Astrocyte of the cerebellum (primary cell): ENCODE measurements around the gene CNPPD1.
A peak's percentile ranks its signal among the peaks of the same experiment; 100 is the strongest.

Experiments
- DNase-seq: peaks from one replicate; pipeline ENCODE4 v3.0.0-alpha.2; 2011; ENCODE audit warnings: low read depth
- H3K4me3 ChIP-seq: 2 replicates; pipeline ENCODE4 v1.5.1; 2011; ENCODE audit warnings: mild to moderate bottlenecking, low read depth, low read length, moderate library complexity
- in situ Hi-C: cut with HindIII; loops from 2 replicates; pipeline ENCODE4 v1.10.0; 2017; ENCODE audit warnings: low sequenced_read_pairs
- TF ChIP-seq, protein P1 (sequence below): IDR thresholded peaks from 2 replicates; pipeline ENCODE4 v1.5.1; 2012; ENCODE audit warnings: low read length, low read depth, moderate library complexity, mild to moderate bottlenecking; ENCODE audit errors: missing control alignments

CNPPD1 gene

DNA sequence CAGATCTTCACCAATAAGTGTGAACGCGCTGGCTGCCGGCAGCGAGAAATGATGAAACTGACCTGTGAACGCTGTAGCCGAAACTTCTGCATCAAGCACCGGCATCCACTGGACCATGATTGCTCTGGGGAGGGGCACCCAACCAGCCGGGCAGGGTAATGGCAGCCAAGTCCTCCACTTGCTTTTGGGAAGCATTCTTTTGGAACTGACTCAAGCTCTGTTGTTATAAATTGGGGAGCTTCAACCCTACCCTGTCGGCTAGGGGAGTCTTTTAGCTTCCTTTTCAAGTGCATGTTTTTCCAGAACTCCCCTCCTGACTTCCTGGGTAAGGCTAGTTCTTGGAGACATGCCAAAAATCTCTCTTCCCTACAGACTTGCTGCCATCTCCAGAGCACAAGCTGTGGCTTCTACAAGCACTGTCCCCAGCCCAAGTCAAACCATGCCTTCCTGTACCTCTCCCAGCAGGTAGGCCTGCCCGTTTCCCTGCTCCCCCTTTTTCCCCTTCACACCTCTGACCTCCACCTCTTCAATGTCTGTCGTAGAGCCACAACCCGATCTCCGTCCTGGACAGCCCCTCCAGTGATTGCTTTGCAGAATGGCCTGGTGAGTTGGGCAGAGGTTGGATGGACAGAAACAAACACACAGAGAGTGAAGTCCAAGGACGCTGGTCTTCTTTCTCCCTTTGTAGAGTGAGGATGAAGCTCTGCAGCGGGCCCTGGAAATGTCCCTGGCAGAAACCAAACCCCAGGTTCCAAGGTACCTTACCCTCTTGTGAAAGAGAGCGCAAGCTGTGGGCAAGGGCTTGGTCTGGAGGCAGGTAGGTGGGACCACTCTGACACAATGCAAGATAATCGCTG, 31.4 kb upstream of the CNPPD1 start:
- DNase-seq: no peak
- TF ChIP-seq, protein P1, sequence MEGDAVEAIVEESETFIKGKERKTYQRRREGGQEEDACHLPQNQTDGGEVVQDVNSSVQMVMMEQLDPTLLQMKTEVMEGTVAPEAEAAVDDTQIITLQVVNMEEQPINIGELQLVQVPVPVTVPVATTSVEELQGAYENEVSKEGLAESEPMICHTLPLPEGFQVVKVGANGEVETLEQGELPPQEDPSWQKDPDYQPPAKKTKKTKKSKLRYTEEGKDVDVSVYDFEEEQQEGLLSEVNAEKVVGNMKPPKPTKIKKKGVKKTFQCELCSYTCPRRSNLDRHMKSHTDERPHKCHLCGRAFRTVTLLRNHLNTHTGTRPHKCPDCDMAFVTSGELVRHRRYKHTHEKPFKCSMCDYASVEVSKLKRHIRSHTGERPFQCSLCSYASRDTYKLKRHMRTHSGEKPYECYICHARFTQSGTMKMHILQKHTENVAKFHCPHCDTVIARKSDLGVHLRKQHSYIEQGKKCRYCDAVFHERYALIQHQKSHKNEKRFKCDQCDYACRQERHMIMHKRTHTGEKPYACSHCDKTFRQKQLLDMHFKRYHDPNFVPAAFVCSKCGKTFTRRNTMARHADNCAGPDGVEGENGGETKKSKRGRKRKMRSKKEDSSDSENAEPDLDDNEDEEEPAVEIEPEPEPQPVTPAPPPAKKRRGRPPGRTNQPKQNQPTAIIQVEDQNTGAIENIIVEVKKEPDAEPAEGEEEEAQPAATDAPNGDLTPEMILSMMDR: no peak
- H3K4me3 ChIP-seq: peak overlapping the region; percentile 64
- in situ Hi-C loops: no loop called here

DNA sequence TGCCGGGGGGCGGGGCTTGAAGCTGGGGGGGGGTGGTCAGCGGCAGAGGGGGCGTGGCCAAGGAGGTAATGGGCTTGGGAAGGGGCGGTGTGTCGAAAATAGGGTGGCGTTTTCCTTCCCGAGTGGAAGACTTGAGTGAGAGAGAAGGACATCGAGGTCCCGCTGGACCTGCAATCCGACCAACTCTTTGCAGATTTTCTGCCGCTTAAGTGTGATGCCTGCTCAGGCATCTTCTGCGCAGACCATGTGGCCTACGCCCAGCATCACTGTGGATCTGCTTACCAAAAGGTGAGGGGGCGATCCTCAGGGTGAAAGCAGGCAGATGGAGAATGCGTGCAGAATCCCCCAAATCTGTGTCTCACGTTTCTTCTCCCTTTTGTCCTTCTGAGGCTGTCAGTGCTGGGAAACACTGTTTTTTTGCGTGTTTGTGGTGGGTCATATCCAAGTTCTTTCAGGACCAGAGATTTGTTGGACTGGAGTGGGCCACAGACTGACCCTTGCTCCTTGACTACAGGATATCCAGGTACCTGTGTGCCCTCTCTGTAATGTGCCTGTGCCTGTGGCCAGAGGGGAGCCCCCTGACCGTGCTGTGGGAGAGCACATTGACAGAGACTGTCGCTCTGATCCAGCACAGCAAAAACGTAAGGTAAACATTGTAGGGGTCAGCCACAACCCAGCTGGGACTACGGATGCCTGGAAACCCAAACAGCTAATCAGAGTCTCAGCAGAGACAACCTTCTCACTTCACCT, 30.6 kb upstream of the CNPPD1 start:
- DNase-seq: no peak
- in situ Hi-C loops: no loop called here
- H3K4me3 ChIP-seq: peak overlapping the region; percentile 64
- TF ChIP-seq, protein P1: no peak

DNA sequence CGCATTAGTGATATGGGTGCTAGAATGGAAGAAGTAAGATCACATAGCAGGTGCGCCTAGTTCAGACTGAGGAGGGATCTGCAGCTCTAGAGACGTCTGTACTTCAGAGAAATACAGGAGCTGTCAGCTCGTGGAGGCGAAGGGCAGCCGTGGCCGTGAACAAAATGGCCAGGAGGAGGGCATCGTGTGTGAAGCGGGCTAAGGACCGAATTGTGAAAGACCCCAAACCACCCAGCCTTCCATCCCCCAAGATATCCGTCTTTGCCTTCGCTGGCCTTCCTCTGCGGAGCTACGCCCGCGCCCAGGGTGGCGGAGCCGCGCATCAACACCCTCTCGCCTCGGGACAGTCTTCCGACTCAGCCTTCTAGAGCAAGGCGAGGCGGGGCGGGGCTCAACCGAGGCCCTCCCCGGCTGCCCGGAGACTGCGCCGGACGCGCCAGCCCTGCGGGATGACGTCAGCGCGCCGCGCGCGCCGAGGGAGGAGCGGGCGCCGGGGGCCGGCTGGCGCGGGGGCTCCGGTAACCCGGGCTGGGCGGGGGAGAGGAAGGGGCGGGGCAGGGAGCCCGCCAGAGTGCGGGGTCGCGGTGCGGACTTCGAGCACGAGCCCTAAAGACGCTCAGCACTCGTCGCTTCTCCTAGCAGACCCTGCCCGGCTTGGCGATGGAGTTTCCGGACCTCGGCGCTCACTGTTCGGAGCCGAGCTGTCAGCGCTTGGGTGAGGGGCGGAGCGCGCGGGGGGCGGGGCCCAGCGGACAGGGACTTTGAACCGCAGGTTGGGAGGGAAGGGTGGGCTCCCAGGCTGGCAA, 29.8 kb upstream of the CNPPD1 start, which contains the start of gene ZFAND2B:
TSS of gene ZFAND2B (plus strand) at position 455 of the 806 bp plus-strand sequence. CDS start at position 661, 206 bp downstream.
- DNase-seq: peak; percentile 74
- peak within 1 kb of the TSS; percentile 64 for H3K4me3 ChIP-seq
- in situ Hi-C loops: no loop called here
- TF ChIP-seq, protein P1: no peak

DNA sequence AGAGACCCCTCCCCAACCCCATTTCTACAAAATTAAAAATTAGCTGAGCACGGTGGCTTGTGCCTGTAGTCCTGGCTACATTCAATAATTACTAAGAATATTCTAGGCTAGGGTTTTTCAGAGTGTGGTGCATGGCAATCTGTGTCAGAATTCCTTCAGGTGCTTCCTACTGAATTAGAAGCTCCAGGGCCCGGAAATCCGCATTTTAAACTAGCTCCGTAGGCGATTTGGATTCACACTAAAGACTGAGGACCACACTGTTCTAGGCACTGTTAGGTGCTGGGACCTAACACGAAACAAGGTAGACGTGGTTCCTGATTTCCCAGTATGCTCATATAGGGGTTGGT, 29.2 kb upstream of the CNPPD1 start:
- TF ChIP-seq, protein P1: no peak
- in situ Hi-C loops: no loop called here
- H3K4me3 ChIP-seq: peak overlapping the region; percentile 64
- no peak for DNase-seq

DNA sequence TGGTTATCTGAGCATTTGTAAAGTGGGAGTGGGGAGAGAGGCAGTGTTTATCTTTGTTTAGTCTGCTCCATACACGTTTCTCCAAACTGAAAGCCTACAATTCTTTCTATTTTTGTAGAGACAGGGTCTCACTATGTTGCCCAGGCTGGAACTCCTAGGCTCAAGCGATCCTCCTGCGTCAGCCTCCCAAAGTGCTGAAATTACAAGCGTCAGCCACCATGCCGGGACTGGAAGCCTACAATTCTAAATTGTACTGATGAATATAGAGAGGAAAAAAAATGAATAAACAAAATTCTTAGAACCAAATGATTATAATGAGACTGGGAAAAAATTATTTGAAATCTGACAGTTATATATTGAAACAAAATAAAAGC, 28.4 kb upstream of the CNPPD1 start:
- in situ Hi-C loops: no loop called here

More for the DNA sequence above, 28.4 kb upstream of the CNPPD1 start:
- TF ChIP-seq, protein P1: no peak
- no peak for DNase-seq
- no peak overlapping the region for H3K4me3 ChIP-seq
